ENCODE results near the gene AATK. TPM values are rescaled to one million over a fixed set of nuclear protein-coding genes. Genes with fewer than 3 reads are reported as not detected.

AATK gene
- total RNA-seq, 1 experiment from 2014 or later: 0.46 TPM

- intact Hi-C loops (cut with micrococcal nuclease; ENCODE audit: unreplicated experiment): no loop called here
- no peaks in the 10 kb centered on the region for H3K36me3 ChIP-seq (ENCODE audit: low read depth)
Measured at GRCh38 chr17:81183807-81184206, 17.8 kb upstream of the AATK start.

GRCh38 chr17:81183316-81183715 is 17.3 kb upstream of the AATK start:
- Histone ChIP-seq H3K27me3 (ENCODE audit: insufficient read depth, low read depth) (peaks cover 4% of the 10 kb centered on the region; the same call in 1 of the 2 replicates), H3K79me2 (ENCODE audit: low read depth) (no peaks in the 10 kb centered on the region), H3K9me3 (ENCODE audit: insufficient read depth, low read depth) (no peaks in the 10 kb centered on the region), H2AFZ (no peak overlapping the region), H3K4me2 (no peak overlapping the region), H3K4me1 (replicated peaks; ENCODE audit: insufficient read depth) (no peaks in the 10 kb centered on the region), H3K4me3 (no peak overlapping the region), H3F3A (ENCODE audit: insufficient read depth, low read depth) (no peaks in the 10 kb centered on the region), H3K9me2 (ENCODE audit: insufficient read depth) (no peaks in the 10 kb centered on the region), H4K20me1 (ENCODE audit: insufficient read depth) (no peaks in the 10 kb centered on the region), H3K27ac (no peak overlapping the region), H3K36me3 (ENCODE audit: low read depth) (no peaks in the 10 kb centered on the region)
- no peak for DNase-seq
- CTCF ChIA-PET: no interaction called here
- POLR2A ChIA-PET (ENCODE audit: unreplicated experiment): no interaction called here
- intact Hi-C loops (cut with micrococcal nuclease; ENCODE audit: unreplicated experiment): no loop called here
- BruUV-seq (replicated peaks): no TSS peak
- TF ChIP-seq EZH2 (IDR thresholded peaks at IDR 0.05; ENCODE audit: low read depth) (no peak), CTCF (conservative IDR thresholded peaks at IDR 0.05) (no peak)

More at GRCh38 chr17:81183807-81184206, 17.8 kb upstream of the AATK start:
- no peaks in the 10 kb centered on the region for H3K9me2 ChIP-seq (ENCODE audit: insufficient read depth)
- ChIA-PET POLR2A (ENCODE audit: unreplicated experiment) (no interaction called here), CTCF (no interaction called here)
- no peak overlapping the region for H3K4me3 ChIP-seq
- TF ChIP-seq EZH2 (IDR thresholded peaks at IDR 0.05; ENCODE audit: low read depth): no peak
- no peak for TF ChIP-seq CTCF (conservative IDR thresholded peaks at IDR 0.05)
- H3K27me3 ChIP-seq (ENCODE audit: insufficient read depth, low read depth): peaks cover 4% of the 10 kb centered on the region; the same call in 1 of the 2 replicates
- no peaks in the 10 kb centered on the region for H3K79me2 ChIP-seq (ENCODE audit: low read depth)
- H4K20me1 ChIP-seq (ENCODE audit: insufficient read depth): no peaks in the 10 kb centered on the region
- no peaks in the 10 kb centered on the region for H3K9me3 ChIP-seq (ENCODE audit: insufficient read depth, low read depth)
- no peaks in the 10 kb centered on the region for H3K4me1 ChIP-seq (replicated peaks; ENCODE audit: insufficient read depth)
- H3K4me2 ChIP-seq: no peak overlapping the region
- no peak for DNase-seq
- H3K27ac ChIP-seq: no peak overlapping the region
- no TSS peak for BruUV-seq (replicated peaks)
- no peak overlapping the region for H2AFZ ChIP-seq
- no peaks in the 10 kb centered on the region for H3F3A ChIP-seq (ENCODE audit: insufficient read depth, low read depth)

GRCh38 chr17:81182596-81182995 is 16.6 kb upstream of the AATK start:
- H3K4me2 ChIP-seq: no peak overlapping the region
- BruUV-seq (replicated peaks): no TSS peak
- ChIA-PET POLR2A (ENCODE audit: unreplicated experiment) (interaction anchor here (0.6 kb wide), 1 partner anchor 29 kb away, joined by 4 read pairs; no protein-coding TSS in a partner anchor), CTCF (no interaction called here)
- no peak for DNase-seq
- no peaks in the 10 kb centered on the region for H3K9me2 ChIP-seq (ENCODE audit: insufficient read depth)
- H3K27ac ChIP-seq: no peak overlapping the region
- no peaks in the 10 kb centered on the region for H3K4me1 ChIP-seq (replicated peaks; ENCODE audit: insufficient read depth)
- no peaks in the 10 kb centered on the region for H3F3A ChIP-seq (ENCODE audit: insufficient read depth, low read depth)
- H3K27me3 ChIP-seq (ENCODE audit: insufficient read depth, low read depth): peaks cover 4% of the 10 kb centered on the region; the same call in 1 of the 2 replicates
- no peaks in the 10 kb centered on the region for H4K20me1 ChIP-seq (ENCODE audit: insufficient read depth)
- H3K79me2 ChIP-seq (ENCODE audit: low read depth): no peaks in the 10 kb centered on the region
- intact Hi-C loops (cut with micrococcal nuclease; ENCODE audit: unreplicated experiment): no loop called here
- TF ChIP-seq CTCF (conservative IDR thresholded peaks at IDR 0.05): no peak
- TF ChIP-seq EZH2 (IDR thresholded peaks at IDR 0.05; ENCODE audit: low read depth): no peak
- no peaks in the 10 kb centered on the region for H3K9me3 ChIP-seq (ENCODE audit: insufficient read depth, low read depth)
- H2AFZ ChIP-seq: no peak overlapping the region
- H3K36me3 ChIP-seq (ENCODE audit: low read depth): no peaks in the 10 kb centered on the region
- no peak overlapping the region for H3K4me3 ChIP-seq
